HepG2 (cell line): ENCODE measurements around the gene C1GALT1. TPM values are rescaled to one million over a fixed set of nuclear protein-coding genes. Genes with fewer than 3 reads are reported as not detected.

ENCODE experiments used
- ARID2 ChIP-seq: sonication (generic); formaldehyde crosslinking; IDR thresholded peaks from 2 replicates; pipeline ENCODE4 v1.8.1; 2022; ENCODE audit warnings: mild to moderate bottlenecking, missing genetic modification reagents, borderline replicate concordance
- DMAP1 ChIP-seq: IDR thresholded peaks from 2 replicates; pipeline ENCODE4 v1.6.1; 2016
- GATAD1 ChIP-seq: IDR thresholded peaks from 2 replicates; pipeline ENCODE4 v1.6.1; 2016; ENCODE audit warnings: missing genetic modification reagents, missing compliant biosample characterization
- IRF2 ChIP-seq: IDR thresholded peaks from 2 replicates; pipeline ENCODE4 v1.6.1; 2018; ENCODE audit warnings: missing genetic modification reagents, missing compliant biosample characterization
- JUND ChIP-seq: sonication (generic); formaldehyde crosslinking; IDR thresholded peaks from 2 replicates; pipeline ENCODE4 v1.8.0; 2022; ENCODE audit warnings: mild to moderate bottlenecking, missing genetic modification reagents
- KAT8 ChIP-seq: IDR thresholded peaks from 2 replicates; pipeline ENCODE4 v1.6.1; 2016; ENCODE audit warnings: missing genetic modification reagents, missing compliant biosample characterization
- KDM4B ChIP-seq: sonication (generic); formaldehyde crosslinking; IDR thresholded peaks from 2 replicates; pipeline ENCODE4 v1.4.0; 2020; ENCODE audit warnings: missing genetic modification reagents
- PCBP2 ChIP-seq: fragments of 200-400 bp; formaldehyde crosslinking; optimal IDR thresholded peaks from 2 replicates; pipeline ENCODE3; 2018; ENCODE audit warnings: low read length, low read depth; ENCODE audit not compliant: poor library complexity, severe bottlenecking
- XBP1 ChIP-seq: sonication (generic); formaldehyde crosslinking; IDR thresholded peaks from 2 replicates; pipeline ENCODE4 v1.5.0; 2020; ENCODE audit warnings: missing genetic modification reagents
- ZBTB20 ChIP-seq: sonication (generic); formaldehyde crosslinking; IDR thresholded peaks from 2 replicates; pipeline ENCODE4 v1.8.1; 2023; ENCODE audit warnings: missing genetic modification reagents, low read depth, mild to moderate bottlenecking, borderline replicate concordance
- ZFP36L2 ChIP-seq: sonication (generic); formaldehyde crosslinking; IDR thresholded peaks from 2 replicates; pipeline ENCODE4 v1.4.0; 2020; ENCODE audit warnings: missing genetic modification reagents
- ZFY ChIP-seq: sonication (generic); formaldehyde crosslinking; IDR thresholded peaks from 2 replicates; pipeline ENCODE4 v1.4.0; 2020; ENCODE audit warnings: missing genetic modification reagents
- ZMAT3 ChIP-seq: sonication (generic); formaldehyde crosslinking; conservative IDR thresholded peaks from 2 replicates; pipeline ENCODE4 v1.7.0; 2021; ENCODE audit warnings: missing genetic modification reagents
- ZNF180 ChIP-seq: sonication (generic); formaldehyde crosslinking; IDR thresholded peaks from 2 replicates; pipeline ENCODE4 v1.4.0; 2020; ENCODE audit warnings: low read depth, missing genetic modification reagents, borderline replicate concordance
- ZNF317 ChIP-seq: sonication (generic); formaldehyde crosslinking; IDR thresholded peaks from 2 replicates; pipeline ENCODE4 v1.5.0; 2020; ENCODE audit warnings: mild to moderate bottlenecking, missing genetic modification reagents
- ZNF614 ChIP-seq: IDR thresholded peaks from 2 replicates; pipeline ENCODE4 v1.6.1; 2018; ENCODE audit warnings: missing biosample characterization, missing genetic modification reagents, inconsistent platforms, borderline replicate concordance
- ZSCAN22 ChIP-seq: sonication (generic); formaldehyde crosslinking; IDR thresholded peaks from 2 replicates; pipeline ENCODE4 v1.4.0; 2020; ENCODE audit warnings: mild to moderate bottlenecking, missing genetic modification reagents
- polyA plus RNA-seq, 8 experiments: library from polyadenylated mRNA; depleted of rRNA in 3 of 8; stranded (reverse) in 7 of 8; unstranded in 1 of 8; fragments of >200 nt; fragmentation: Illumina TruSeq in 4 of 8; extraction: Trizol in 4 of 8; gene quantifications; 2 replicates each; pipeline versions ENCODE4 v1.2.1 to v1.2.3, GENCODE V29; 2011 to 2016; ENCODE audit warnings: low read depth in 4 of 8, missing spikeins in 1 of 8, mixed read lengths in 1 of 8; ENCODE audit not compliant: insufficient read depth in 1 of 8
- total RNA-seq, 5 experiments: library from RNA; depleted of rRNA; stranded (reverse); fragments of >200 nt; fragmentation: Illumina TruSeq; extraction: Trizol; gene quantifications; 2 replicates each; pipeline ENCODE4 v1.2.3, GENCODE V29; 2016; ENCODE audit warnings: low read depth in 1 of 5
- TF ChIP-seq, protein P1 (sequence below), 2 experiments: sonication (generic) in 1 of 2; formaldehyde crosslinking in 1 of 2; IDR thresholded peaks; 2 replicates each; pipeline versions ENCODE4 v1.6.1 to v1.9.0; 2014 to 2022; ENCODE audit warnings: antibody characterized with exemption in 1 of 2, borderline replicate concordance in 1 of 2, inconsistent platforms in 1 of 2, low read depth in 1 of 2, missing genetic modification reagents in 1 of 2
- TF ChIP-seq, protein P2 (sequence below): IDR thresholded peaks from 2 replicates; pipeline ENCODE4 v1.6.1; 2016
- TF ChIP-seq, protein P3 (sequence below): sonication (generic); formaldehyde crosslinking; IDR thresholded peaks from 2 replicates; pipeline ENCODE4 v1.8.0; 2022; ENCODE audit warnings: low read depth, missing genetic modification reagents

Gene C1GALT1
- total and polyA plus RNA-seq, 2 of the 13 experiments (the other 11 are each of a cell fraction or from before 2014, with no cell fraction given): 57.1 to 65.9 TPM

DNA sequence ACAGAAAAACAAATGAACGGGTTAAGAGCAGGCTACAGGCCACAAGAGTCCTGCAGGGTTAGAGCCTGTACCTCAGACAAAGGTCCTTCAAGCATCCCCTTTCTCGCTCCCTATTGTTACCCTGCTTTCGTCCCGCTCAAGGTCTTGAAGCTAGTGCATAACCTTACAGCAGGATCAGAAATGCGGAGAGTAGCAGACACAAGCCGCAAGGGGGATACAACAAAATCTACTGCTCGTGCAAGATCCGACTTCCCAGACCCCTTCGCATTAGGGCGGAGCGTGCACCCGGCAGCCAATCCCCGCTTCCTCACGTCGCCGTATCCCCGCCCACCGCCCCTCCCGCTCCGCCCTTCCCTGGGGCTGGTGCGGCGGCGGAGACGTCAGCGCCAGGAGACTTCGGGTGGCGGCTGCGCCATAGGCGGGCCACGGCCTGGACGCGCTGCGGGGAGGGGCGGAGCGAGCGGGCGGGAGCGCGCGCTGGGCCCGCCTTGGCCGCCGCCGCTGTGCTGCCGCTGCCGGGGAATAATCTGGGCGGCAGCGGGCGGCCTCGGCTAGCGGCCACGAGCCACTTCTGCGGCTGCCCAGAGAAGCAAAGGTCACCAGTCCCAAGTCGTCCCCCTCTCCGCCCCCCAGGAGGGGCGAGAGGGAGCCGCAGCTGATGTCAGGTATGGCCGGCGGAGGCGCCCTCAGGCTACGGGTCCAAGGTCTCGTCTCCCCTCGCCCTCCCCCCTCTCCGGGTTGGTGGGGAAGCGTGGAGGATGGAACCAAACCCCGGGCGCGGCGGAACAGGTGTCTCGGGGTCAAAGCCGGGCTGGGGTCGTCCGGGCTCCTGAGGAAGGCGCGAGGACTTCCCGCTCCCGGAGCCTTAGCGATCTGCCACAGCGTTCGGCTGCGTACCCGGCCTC is at the start of gene C1GALT1 (continued):
- TF ChIP-seq, protein P1, sequence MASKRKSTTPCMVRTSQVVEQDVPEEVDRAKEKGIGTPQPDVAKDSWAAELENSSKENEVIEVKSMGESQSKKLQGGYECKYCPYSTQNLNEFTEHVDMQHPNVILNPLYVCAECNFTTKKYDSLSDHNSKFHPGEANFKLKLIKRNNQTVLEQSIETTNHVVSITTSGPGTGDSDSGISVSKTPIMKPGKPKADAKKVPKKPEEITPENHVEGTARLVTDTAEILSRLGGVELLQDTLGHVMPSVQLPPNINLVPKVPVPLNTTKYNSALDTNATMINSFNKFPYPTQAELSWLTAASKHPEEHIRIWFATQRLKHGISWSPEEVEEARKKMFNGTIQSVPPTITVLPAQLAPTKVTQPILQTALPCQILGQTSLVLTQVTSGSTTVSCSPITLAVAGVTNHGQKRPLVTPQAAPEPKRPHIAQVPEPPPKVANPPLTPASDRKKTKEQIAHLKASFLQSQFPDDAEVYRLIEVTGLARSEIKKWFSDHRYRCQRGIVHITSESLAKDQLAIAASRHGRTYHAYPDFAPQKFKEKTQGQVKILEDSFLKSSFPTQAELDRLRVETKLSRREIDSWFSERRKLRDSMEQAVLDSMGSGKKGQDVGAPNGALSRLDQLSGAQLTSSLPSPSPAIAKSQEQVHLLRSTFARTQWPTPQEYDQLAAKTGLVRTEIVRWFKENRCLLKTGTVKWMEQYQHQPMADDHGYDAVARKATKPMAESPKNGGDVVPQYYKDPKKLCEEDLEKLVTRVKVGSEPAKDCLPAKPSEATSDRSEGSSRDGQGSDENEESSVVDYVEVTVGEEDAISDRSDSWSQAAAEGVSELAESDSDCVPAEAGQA (IDR thresholded peaks at IDR 0.05; ENCODE audit: low read depth): no peak
- TF ChIP-seq, protein P1 (CRISPR knock-in tag; IDR thresholded peaks at IDR 0.05; ENCODE audit: borderline replicate concordance): 0 out of 2 replicates have a peak, but pooled peaks have one; percentile 81
- TF ChIP-seq GATAD1 (CRISPR knock-in tag) (peak; percentile 32; the same call in 1 of the 2 replicates), JUND (CRISPR knock-in tag) (peak; percentile 19; the same call in 1 of the 2 replicates), KDM4B (CRISPR knock-in tag) (0 out of 2 replicates have a peak, but pooled peaks have one; percentile 47), DMAP1 (CRISPR knock-in tag) (peak; percentile 91), ZNF180 (CRISPR knock-in tag) (no peak; the same call in 1 of the 2 replicates), PCBP2 (no peak), XBP1 (CRISPR knock-in tag) (0 out of 2 replicates have a peak, but pooled peaks have one; percentile 58), KAT8 (peak; percentile 71), ZMAT3 (0 out of 2 replicates have a peak, but pooled peaks have one; percentile 26), IRF2 (peak; percentile 25), ZFP36L2 (CRISPR knock-in tag) (0 out of 2 replicates have a peak, but pooled peaks have one; percentile 68), ZNF614 (peak; percentile 79; the same call in 1 of the 2 replicates), ZNF317 (CRISPR knock-in tag) (peak; percentile 59; the same call in 1 of the 2 replicates), ZSCAN22 (CRISPR knock-in tag) (peak; percentile 62; the same call in 1 of the 2 replicates), ZFY (peak; percentile 67; the same call in 1 of the 2 replicates), ARID2 (no peak), ZBTB20 (CRISPR knock-in tag) (peak; percentile 37; the same call in 1 of the 2 replicates)
- TF ChIP-seq, protein P2, sequence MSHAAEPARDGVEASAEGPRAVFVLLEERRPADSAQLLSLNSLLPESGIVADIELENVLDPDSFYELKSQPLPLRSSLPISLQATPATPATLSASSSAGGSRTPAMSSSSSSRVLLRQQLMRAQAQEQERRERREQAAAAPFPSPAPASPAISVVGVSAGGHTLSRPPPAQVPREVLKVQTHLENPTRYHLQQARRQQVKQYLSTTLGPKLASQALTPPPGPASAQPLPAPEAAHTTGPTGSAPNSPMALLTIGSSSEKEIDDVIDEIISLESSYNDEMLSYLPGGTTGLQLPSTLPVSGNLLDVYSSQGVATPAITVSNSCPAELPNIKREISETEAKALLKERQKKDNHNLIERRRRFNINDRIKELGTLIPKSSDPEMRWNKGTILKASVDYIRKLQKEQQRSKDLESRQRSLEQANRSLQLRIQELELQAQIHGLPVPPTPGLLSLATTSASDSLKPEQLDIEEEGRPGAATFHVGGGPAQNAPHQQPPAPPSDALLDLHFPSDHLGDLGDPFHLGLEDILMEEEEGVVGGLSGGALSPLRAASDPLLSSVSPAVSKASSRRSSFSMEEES: peak; percentile 42; the same call in 1 of the 2 replicates
- TF ChIP-seq, protein P3, sequence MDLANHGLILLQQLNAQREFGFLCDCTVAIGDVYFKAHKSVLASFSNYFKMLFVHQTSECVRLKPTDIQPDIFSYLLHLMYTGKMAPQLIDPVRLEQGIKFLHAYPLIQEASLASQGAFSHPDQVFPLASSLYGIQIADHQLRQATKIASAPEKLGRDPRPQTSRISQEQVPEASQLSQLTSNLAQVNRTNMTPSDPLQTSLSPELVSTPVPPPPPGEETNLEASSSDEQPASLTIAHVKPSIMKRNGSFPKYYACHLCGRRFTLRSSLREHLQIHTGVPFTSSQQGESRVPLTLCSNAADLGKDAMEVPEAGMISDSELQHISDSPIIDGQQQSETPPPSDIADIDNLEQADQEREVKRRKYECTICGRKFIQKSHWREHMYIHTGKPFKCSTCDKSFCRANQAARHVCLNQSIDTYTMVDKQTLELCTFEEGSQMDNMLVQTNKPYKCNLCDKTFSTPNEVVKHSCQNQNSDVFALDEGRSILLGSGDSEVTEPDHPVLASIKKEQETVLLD (CRISPR knock-in tag): peak; percentile 59
